Gastroesophageal sphincter (tissue), 3 donors: ENCODE results near the gene VPS37C.

Experiments
- EP300 ChIP-seq: sonication (generic); formaldehyde crosslinking; IDR thresholded peaks from one replicate; pipeline ENCODE4 v1.6.1; 2017; ENCODE audit warnings: antibody characterized with exemption, mild to moderate bottlenecking
- POLR2AphosphoS5 ChIP-seq: sonication (generic); formaldehyde crosslinking; IDR thresholded peaks from one replicate; pipeline ENCODE4 v1.6.1; 2017; ENCODE audit warnings: antibody characterized with exemption
- TF ChIP-seq, protein P1 (sequence below), 4 experiments: fragments of 200-600 bp in 2 of 4; fragments of 450-650 bp in 2 of 4; sonication (generic) in 1 of 4; IDR thresholded peaks; one replicate each; pipeline ENCODE4 v1.5.1; 2017 to 2019; ENCODE audit warnings: antibody characterized with exemption in 4 of 4, mild to moderate bottlenecking in 2 of 4, moderate library complexity in 2 of 4

DNA sequence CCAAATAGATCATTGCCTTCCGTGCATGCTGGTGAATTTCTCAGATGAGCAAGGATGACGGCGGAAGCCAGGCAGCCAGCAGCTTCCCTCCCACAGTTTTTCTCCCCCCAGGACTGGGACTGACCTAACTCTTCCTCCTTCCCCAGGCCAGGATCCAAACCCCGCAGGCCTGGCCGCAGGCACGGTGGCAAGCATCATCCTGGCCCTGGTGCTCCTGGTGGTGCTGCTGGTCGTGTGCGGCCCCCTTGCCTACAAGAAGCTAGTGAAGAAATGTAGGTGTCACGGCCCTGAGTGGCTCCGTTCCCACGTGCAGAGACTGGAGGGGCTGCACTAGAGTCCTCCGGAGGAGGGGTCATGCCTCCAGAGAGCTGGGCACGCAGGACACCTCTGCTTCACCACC, 38.5 kb downstream of the VPS37C start:
- TF ChIP-seq, protein P1, sequence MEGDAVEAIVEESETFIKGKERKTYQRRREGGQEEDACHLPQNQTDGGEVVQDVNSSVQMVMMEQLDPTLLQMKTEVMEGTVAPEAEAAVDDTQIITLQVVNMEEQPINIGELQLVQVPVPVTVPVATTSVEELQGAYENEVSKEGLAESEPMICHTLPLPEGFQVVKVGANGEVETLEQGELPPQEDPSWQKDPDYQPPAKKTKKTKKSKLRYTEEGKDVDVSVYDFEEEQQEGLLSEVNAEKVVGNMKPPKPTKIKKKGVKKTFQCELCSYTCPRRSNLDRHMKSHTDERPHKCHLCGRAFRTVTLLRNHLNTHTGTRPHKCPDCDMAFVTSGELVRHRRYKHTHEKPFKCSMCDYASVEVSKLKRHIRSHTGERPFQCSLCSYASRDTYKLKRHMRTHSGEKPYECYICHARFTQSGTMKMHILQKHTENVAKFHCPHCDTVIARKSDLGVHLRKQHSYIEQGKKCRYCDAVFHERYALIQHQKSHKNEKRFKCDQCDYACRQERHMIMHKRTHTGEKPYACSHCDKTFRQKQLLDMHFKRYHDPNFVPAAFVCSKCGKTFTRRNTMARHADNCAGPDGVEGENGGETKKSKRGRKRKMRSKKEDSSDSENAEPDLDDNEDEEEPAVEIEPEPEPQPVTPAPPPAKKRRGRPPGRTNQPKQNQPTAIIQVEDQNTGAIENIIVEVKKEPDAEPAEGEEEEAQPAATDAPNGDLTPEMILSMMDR (IDR thresholded peaks at IDR 0.05) = no peak
- no peak for TF ChIP-seq POLR2AphosphoS5
- TF ChIP-seq EP300 = no peak
